ENCODE results near the gene PTPRN2. TPM values are rescaled to one million over a fixed set of nuclear protein-coding genes. Genes with fewer than 3 reads are reported as not detected.

The PTPRN2 gene
- total RNA-seq, 1 donor from 2014 or later = 2.4 TPM

DNA sequence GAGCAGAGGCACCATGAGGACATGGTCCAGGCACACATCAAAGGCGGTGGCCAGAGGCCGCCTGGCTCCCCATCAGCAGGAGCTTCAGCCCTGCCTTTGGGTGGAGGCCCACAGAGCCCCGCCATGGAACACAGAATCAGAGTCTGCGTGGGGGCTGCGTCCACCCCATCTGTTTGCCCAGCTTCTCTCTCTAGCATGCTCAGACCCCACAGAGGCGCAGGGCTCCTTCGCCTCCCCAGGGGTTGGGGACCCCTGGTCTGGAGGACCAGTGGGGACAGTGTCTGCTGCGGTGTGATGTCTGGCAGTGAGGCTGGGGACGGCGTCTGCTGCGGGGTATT is 321.9 kb downstream of the PTPRN2 start:
- Histone ChIP-seq H3K4me3 (ENCODE audit: low read depth, low read length) (no peak overlapping the region), H3K36me3 (ENCODE audit: control insufficient read depth, insufficient read depth, low read length) (no peaks in the 10 kb centered on the region), H3K27me3 (ENCODE audit: control insufficient read depth, insufficient read depth, low read length) (no peaks in the 10 kb centered on the region)
- no peak for DNase-seq (ENCODE audit: low read depth)
- TF ChIP-seq, protein P1, sequence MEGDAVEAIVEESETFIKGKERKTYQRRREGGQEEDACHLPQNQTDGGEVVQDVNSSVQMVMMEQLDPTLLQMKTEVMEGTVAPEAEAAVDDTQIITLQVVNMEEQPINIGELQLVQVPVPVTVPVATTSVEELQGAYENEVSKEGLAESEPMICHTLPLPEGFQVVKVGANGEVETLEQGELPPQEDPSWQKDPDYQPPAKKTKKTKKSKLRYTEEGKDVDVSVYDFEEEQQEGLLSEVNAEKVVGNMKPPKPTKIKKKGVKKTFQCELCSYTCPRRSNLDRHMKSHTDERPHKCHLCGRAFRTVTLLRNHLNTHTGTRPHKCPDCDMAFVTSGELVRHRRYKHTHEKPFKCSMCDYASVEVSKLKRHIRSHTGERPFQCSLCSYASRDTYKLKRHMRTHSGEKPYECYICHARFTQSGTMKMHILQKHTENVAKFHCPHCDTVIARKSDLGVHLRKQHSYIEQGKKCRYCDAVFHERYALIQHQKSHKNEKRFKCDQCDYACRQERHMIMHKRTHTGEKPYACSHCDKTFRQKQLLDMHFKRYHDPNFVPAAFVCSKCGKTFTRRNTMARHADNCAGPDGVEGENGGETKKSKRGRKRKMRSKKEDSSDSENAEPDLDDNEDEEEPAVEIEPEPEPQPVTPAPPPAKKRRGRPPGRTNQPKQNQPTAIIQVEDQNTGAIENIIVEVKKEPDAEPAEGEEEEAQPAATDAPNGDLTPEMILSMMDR (IDR thresholded peaks at IDR 0.05; ENCODE audit: insufficient read depth, low read length, poor library complexity, severe bottlenecking) = no peak

DNA sequence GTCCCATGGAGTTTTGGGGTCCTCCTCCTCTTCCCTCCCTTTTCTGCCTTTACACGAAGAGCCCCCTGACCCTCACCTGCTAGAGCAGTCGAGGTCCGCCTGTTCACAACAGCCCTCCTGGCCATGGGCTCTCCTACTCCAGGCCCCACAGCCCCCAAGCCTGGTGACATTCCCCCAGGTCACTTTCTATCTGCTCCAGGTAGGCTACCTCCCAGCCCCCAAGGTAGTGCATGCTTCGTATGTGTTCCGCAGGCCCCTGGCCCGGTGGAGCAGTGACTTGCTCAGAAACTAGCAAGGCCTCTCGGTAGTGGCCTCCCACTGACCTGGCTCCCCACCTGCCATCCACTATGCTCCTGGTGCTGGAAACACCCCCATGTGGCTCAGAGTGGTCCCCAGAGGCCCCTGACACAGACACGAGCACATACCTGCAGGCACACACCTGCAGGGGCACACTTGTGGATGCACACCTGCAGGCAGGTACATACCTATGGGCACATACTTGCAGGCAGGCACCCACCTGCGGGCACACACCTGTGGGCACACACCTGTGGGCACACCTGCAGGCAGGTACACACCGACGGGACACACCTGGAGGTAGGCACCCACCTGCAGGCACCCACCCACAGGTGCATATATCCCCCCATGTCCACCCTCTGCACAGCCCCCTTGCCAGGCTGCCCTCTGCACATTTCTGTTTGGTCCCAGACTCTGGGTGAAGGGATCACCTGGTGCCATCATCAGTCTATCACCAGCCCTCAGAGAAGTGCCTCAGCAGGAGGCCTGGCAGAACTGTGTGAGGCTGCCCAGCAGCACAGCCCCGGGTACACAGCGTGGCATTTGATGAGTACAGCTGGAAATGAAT is 322.5 kb downstream of the PTPRN2 start:
- H3K4me3 ChIP-seq (ENCODE audit: low read depth, low read length) = no peak overlapping the region
- H3K36me3 ChIP-seq (ENCODE audit: control insufficient read depth, insufficient read depth, low read length) = no peaks in the 10 kb centered on the region
- no peak for DNase-seq (ENCODE audit: low read depth)
- no peaks in the 10 kb centered on the region for H3K27me3 ChIP-seq (ENCODE audit: control insufficient read depth, insufficient read depth, low read length)
- TF ChIP-seq, protein P1 (IDR thresholded peaks at IDR 0.05; ENCODE audit: insufficient read depth, low read length, poor library complexity, severe bottlenecking) = no peak

DNA sequence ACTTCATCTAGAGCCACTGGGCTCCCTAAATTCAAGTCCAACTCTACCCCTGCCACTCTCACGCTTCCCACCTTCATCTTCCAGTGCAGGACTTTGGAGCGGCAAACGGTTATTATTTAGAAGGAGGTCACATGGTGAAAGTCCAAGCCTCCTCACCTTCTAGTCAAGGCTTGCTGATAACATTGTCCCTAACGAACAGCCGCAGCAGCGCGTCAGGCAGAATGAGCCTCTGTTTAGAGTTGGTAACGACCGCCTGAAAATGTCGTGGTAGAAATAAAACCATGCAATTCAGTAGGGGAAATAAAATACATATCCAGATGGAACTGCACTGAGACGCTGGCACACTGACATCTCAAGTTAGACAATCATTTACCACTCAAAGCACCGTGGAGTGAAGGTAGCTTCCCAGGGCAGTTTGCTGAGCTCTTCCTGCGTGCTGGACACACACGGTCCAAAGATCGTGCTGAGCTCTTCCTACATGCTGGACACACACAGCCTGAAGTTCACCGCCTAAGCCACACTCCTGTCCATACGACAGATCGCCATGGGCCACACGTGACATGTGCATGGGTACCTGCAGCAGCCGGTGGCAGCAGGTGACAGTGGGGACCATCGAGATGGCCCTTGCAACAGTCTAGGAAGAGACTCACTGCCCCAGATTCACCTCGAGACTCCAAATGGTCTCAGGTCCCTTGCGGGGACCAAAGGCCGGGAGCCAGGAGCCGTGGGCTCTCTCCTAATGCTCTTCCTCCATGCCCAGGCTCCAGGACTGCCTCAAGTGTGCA is 323.5 kb downstream of the PTPRN2 start:
- TF ChIP-seq, protein P1 (IDR thresholded peaks at IDR 0.05; ENCODE audit: insufficient read depth, low read length, poor library complexity, severe bottlenecking) = no peak
- DNase-seq (ENCODE audit: low read depth) = no peak
- Histone ChIP-seq H3K27me3 (ENCODE audit: control insufficient read depth, insufficient read depth, low read length) (no peaks in the 10 kb centered on the region), H3K4me3 (ENCODE audit: low read depth, low read length) (no peak overlapping the region), H3K36me3 (ENCODE audit: control insufficient read depth, insufficient read depth, low read length) (no peaks in the 10 kb centered on the region)

DNA sequence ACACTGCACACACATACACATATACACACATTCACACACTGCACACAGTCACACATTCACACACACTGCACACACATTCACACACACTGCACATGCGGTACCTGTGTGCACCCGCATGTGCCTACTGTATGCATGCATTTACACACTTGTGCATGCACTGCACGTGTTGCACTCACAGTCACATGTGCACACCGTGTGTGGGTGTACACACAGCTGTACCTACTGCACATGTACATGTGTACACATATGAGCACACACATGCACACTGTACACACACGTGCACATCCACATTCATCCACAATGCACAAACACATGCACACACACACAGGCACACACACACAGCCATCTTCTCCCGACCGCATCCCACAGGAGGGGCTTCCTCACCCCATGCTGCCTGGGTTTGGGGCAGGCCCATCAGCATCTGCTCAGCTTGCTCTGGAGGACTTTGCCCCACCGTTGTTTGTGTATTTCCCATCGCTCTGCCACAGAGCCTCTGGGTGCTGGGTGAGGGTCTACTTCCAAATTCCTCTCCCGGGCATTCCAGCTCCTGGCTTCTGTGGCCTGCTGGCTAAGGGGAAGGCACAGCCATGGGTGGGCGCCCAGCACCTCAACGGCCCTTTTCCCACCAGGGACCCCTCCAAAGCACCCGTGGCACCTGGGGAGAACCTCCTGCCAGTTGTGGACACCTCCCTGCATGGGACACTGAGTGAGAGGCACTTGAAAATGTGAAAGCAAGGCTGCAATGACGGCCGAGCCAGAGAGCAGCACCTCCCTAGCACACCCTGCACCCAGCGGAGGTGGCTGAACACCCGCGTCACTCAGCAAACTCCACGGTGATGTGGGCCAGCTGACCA is 324.3 kb downstream of the PTPRN2 start:
- Histone ChIP-seq H3K36me3 (ENCODE audit: control insufficient read depth, insufficient read depth, low read length) (no peaks in the 10 kb centered on the region), H3K4me3 (ENCODE audit: low read depth, low read length) (no peak overlapping the region), H3K27me3 (ENCODE audit: control insufficient read depth, insufficient read depth, low read length) (no peaks in the 10 kb centered on the region)
- DNase-seq (ENCODE audit: low read depth) = no peak
- TF ChIP-seq, protein P1 (IDR thresholded peaks at IDR 0.05; ENCODE audit: insufficient read depth, low read length, poor library complexity, severe bottlenecking) = no peak

DNA sequence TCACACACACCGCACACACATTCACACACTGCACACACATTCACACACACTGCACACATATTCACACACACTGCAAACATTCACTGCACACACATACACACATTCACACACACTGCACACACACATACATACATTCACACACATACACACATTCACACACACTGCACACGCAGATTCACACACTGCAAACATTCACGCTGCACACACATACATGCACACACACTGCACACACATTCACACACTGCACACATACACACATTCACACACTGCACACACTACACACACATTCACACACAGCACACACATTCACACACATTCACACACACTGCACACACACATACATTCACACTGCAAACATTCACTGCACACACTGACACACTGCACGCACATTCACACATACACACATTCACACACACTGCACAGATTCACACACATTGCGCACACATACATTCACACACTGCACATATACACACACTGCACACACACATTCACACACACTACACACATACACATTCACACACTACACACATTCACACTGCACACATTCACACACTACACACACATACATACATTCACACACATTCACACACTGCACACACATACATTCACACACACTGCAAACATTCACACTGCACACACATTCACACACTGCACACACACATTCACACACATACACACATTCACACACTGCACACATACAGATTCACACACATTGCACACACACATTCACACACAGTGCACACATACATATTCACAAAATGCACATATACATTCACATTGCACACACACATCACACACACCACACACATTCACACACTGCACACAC is 325.1 kb downstream of the PTPRN2 start:
- no peak overlapping the region for H3K4me3 ChIP-seq (ENCODE audit: low read depth, low read length)
- no peak for DNase-seq (ENCODE audit: low read depth)
- no peaks in the 10 kb centered on the region for H3K27me3 ChIP-seq (ENCODE audit: control insufficient read depth, insufficient read depth, low read length)
- no peaks in the 10 kb centered on the region for H3K36me3 ChIP-seq (ENCODE audit: control insufficient read depth, insufficient read depth, low read length)
- TF ChIP-seq, protein P1 (IDR thresholded peaks at IDR 0.05; ENCODE audit: insufficient read depth, low read length, poor library complexity, severe bottlenecking) = no peak

Data from kidney epithelial cell (primary cell).